ENCODE measurements around the gene TOP2A.
"Not testable (repeated sequence)": the region's sequence is repeated elsewhere in the genome, so short reads cannot be mapped to it uniquely, and the experiment has no call there.

Gene TOP2A

DNA sequence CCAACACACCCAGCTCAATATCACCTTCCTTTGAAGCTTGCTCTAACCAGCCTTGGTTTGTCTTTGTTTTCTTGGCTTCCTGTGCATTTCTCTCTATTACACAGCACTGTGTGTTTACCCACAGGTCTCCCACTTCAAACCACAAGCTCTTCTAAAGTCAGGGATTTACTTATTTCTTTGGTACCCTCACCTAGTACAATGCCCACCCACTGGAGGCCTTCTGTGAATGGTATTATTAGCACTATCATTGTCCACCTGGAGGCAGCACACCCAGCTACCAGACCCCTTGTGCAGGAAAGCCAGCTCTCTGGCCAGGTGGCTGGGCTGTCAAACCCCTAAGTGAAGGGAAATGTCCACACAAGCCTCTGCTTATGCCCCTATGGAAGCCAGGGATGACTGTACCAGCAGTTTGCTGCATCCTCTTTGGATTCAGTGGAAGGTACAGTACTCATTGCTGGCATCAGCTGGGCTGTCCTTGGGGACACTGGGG lies 9.4 kb upstream of the TOP2A start:
- peak in 2 of 6 experiments; percentile 51 to 52 for DNase-seq

DNA sequence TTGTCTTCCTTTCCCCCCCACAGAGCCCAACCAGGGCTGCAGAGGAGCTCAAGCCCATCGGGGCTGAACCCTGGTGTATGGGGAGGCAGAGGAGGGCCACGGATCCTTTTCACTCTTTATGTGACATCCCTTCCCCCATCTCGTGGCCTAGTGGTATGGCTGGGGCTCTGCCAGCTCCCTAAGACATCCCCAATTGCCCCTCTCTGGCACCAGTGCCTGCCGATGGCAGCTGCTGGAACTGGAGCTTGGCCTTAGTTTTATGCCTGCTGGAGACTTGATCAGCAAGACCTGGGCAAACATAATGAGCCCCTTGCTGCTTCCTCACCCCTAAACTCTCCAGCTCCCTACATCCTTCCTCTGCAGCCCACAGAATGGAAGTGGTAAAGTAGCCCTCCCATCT lies 8.0 kb upstream of the TOP2A start:
- DNase-seq, result no peak

DNA sequence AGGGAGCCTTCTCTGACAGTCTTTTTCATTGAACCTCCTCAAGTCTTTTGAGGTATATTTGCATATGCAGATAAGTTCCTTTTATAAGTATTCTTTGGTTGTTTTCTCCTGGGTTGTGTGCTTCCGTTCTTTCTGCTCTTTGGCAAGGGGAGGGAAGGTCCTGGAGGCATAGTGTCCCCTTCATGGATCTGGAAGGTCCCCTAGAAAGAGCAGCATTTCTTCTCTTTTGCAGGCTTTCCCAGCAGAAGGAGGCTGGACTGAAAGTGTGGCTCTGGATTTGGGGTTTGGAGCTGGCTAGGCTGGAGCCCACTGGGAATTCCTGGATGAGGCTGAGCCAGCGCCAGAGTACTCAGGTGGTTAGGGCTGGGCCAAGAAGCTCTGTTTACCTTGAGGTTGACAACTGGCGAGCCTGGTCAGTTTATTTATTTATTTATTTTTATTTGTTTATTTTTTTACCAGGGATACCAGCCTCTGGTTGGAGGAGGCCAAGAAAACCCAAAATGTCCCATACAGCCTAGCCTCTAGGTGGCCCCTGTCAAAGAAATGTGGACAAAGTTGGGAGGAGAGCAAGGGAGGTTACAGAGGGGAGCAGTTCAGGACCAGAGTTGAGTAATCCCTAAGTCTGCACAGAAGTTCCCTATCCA lies 5.4 kb upstream of the TOP2A start:
- no peak for DNase-seq

DNA sequence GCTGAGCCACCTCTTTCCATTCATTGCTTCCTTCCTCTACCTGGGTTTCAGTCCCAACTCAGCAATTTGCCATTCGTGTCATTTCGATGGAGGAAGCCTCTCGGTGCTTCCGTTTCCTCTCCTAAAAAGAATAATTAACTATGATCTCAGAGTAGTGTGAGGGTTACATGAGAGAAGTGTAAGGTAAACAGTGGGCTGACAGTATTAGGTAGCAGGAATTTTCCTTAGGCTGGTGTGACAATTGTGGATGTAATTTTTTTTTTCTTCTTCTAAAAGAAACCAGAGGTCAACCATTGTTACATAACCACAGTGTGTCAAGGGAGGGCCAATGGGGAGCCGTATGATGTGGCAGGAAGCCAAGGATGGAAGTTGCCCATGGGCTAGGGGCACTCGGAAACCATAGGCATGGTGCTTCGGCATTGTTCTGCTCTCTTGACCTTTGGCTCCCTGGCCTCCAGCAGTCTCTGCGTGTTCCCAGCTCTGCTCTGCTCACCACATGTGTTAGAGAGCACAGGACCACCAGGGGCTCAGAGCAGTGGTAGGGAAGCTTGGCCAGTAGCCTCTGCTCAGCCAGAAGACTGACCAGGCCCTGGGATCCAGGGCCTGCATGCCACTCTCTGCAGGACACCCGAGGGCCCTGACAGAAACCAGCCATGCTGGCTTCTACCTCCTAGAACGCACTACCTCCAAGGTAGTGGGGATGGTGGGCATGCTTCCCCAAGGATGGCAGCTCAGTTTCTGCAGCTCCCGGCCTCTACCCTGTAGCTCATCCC lies 2.0 kb upstream of the TOP2A start:
- DNase-seq, result peak in 1 of 6 experiments; percentile 8

DNA sequence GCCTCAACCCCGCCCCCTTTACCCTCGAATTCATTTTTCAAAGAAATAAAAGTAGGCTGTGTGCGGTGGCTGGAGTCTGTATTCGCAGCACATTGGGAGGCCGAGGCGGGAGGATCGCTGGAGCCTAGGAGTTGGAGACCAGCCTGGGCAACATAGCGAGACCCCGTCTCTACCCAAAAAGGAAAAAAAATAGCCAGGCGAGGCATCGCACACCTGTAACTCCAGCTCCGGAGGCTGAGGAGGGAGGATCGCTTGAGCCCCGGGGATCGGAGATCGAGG lies 671 bp upstream of the TOP2A start:
- DNase-seq, result no peak

DNA sequence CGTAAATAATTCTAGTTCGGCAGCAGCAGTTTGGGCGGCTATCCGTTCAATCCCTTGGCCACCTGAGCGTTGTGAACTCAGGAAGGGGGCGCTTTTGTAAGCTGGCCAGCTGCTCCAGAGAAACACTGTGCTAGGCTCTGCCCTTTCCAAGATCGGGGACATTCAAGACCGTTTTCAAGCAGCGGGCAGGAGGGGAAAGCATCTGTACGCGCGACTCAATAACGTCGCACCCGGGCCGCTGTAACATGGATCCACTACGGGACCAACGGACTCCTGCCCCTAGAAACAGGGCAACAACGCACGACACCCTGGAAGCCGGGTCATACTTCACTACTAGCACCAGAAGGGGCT lies 463 bp downstream of the TOP2A start:
- no peak for DNase-seq

DNA sequence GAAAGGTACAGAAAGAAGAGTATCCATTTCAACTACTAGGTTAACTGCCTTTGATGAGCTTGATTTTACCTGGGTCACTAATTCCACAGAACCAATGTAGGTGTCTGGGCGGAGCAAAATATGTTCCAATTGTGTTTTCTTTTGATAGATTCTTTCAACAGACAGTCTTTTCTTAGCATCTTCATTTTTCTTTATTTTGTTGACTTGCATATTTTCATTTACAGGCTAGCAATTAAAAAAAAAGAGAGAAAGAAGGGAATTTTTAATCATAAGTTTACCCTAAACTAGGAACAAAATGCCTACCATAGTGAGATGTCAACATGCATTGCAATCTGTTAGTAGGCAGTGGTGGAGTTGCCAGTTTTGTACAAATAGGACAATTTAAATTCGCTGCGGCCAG lies 1.0 kb downstream of the TOP2A start:
- no peak for DNase-seq

DNA sequence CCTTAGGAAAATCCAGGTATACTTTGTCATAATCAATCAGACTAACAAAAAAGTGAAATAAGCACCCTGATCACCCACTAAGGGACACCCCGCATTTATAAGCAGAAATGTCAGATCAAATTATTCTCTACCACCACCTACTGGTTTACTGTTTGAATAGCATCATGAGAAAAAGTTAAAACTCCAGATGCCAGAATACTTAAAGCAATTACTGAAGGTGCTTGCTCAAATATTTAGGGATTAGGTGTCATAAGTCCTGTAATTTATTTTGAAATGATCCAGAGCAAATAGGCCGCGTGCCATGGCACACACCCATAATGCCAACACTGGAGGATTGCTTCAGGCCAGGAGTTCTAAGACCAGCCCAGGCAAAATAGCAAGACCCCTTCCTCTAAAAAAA lies 2.3 kb downstream of the TOP2A start:
- DNase-seq, result peak in 2 of 6 experiments; percentile 55 to 57

DNA sequence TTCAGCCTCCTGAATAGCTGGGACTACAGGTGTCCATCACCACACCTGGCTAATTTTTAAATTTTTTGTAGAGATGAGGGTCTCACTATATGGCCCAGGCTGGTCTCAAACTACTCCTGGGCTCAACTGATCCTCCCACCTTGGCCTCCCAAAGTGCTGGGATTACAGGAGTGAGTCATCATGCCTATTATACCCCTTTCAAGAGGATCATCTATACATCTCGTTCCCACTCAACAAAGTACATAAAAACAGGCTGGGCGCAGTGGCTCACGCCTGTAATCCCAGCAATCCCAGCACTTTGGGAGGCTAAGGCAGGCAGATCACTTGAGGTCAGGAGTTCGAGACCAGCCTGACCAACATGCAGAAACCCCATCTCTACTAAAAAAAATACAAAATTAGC lies 3.4 kb downstream of the TOP2A start:
- not testable (repeated sequence) for DNase-seq

DNA sequence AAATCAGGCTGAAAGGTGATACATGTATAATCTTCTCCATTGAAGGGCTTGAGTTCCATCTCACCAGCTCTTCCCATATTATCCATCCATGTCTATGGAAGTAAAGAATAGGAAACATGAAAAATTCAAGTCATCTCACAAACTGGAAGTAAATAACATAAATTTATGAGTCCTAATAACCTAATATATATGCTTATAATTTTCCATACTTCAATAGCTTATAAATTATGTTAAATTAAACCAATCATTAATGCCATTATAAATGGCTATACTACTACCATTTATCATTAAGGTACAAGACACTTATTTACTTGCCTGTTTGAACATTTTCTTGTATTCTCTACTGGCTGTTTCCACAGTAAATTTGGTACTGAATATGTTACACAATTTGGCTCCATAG lies 4.8 kb downstream of the TOP2A start:
- no peak for DNase-seq

DNA sequence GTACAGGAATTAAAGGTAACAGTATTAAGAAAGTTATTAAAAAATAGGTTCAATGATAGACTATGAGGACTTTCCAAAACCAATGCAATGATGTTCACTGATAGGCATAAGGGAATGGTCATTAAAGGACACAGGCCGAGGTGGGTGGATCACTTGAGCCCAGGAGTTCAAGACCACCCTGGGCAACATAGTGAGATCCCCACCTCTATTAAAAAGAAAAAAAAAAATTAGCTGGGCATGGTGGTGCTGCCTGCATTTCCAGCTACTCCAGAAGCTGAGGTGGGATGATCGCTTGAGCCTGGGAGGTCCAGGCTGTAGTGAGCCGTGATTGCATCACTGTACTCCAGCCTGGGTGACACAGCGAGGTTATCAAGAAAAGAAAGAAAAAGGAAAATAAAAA lies 5.9 kb downstream of the TOP2A start:
- no peak for DNase-seq

DNA sequence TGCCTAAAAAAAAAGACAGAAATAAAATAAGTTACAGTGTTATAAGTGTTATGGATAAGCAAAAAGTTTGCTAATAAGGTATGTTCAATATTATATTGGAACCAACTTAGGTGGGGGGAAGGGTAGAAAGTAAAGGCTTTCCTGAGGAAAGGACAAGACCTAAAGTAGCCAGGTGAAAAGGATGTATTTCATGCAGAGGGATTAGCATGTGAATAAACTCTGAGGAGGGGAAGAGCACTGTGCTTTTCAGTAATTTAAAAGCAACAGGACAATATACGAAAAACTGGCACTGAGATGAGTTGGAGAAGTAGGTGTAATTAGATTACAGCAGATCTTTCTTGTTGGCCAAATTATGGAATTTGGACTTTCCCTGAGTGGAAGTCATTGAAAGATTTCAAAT lies 7.6 kb downstream of the TOP2A start:
- no peak for DNase-seq

DNA sequence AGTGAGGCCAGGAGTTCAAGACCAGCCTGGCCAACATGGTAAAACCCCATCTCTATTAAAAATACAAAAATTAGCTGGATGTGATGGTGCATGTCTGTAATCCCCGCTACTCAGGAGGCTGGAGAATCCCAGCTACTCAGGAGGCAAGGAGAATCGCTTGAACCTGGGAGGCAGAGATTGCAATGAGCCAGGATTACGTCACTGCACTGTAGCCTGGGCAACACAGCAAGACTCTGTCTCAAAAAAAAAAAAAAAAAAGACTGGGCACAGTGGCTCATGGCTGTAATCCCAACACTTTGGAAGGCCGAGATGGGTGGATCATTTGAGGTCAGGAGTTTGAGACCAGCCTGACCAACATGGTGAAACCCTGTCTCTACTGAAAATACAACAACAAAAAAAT lies 8.2 kb downstream of the TOP2A start:
- DNase-seq, result not testable (repeated sequence)

DNA sequence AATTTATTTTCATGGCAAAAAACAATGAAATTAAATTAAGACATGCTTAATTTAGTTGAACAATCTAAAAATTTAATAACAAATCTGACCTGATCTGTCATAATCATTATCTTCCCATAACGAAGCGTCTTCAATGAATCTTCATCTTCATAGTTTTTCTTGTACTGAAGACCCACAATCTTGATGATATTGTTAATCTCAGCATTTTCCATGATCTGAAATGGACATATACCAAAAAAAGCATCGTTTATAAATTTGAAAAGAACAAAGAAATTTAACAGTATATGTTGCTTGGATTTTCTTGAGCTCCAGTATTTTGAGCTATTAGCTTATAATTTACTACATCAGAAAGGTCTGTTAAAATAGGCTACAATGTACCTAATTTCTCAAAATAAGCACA lies 10.2 kb downstream of the TOP2A start:
- no peak for DNase-seq

DNA sequence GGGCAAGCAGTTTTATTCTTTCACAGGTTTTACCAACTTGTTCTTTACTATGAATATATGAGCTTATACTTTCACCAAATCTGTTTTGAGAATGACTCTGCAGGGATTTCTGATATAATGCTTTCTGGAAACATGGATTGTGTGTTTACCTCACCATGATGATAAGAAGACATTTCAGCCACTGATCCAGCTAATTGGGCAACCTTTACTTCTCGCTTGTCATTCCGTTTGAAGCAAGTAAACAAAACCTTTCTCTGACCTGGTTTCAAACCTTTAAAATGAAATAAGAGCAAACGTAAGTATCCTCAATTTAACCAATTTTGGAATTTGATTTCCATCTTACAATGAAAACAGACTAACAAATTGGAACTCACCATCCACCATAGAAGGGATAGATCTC lies 13.7 kb downstream of the TOP2A start:
- no peak for DNase-seq

DNA sequence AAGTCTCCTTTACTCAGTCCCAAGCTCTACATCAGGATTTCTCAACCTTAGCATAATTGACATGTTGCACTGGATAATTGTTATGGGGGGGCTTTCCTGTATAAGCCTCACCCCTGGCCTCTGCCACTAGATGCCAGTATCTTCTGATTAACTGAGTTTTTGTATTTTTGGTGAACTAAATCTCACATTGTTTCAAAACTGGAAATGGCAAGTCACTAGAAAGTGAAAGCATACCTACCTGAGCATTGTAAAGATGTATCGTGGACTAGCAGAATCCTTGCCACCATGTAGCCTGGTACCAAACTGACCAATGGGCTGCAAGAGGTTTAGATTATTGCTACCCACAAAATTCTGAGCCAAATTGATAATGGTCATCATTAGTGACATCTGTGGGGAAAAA lies 15.0 kb downstream of the TOP2A start:
- peak in 3 of 6 experiments; percentile 10 to 15 (median 13) for DNase-seq

DNA sequence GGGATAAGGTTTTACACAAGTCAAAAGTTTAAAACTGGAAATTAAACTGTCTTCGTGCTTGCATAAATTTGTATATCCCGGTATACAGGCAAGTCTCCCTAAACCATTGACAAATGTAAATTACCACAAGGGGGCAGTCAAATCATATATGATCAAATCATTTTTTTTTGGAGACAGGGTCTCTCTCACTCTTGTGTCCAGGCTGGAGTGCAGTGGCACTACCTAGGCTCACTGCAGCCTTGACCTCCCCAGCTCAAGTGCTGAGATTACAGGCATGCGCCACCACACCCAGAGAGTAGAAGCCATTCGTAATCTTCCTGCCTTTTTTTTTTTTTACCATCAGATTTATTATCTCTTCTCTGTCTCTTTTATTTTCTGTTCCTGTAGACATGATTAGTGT lies 18.5 kb downstream of the TOP2A start:
- peak in 4 of 6 experiments; percentile 6 to 73 (median 52) for DNase-seq

DNA sequence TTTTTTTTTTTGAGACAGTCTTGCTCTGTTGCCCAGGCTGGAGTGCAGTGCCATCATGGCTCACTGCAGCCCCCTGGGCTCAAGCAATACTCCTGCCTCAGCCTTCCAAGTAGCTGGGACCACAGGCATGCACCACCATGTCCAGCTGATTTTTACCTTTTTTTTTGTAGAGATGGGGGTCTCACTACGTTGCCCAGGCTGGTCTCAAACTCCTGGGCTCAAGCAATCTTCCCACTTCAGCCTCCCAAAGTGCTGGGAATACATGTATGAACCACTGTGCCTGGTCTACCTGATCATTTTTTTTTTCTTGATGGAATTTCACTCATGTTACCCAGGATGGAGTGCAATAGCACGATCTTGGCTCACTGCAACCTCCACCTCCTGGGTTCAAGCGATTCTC lies 31.1 kb downstream of the TOP2A start:
- DNase-seq, result not testable (repeated sequence)

DNA sequence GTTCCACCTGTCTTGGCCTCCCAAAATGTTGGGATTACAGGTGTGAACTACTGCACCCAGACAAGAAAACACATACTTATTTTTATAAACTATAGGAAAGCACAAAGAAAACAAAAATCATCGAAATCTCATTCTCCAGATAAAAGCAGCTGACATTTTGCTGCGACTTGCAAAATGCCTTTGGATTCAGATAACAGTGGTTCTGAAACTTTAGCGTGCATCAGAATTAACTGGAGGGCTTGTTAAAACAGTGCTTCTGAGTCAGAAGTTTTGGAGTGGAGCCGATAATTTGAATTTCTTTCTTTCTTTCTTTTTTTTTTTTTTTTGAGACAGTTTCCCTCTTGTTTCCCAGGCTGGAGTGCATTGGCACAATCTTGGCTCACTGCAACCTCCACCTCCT lies 35.4 kb downstream of the TOP2A start:
- DNase-seq, result no peak

DNA sequence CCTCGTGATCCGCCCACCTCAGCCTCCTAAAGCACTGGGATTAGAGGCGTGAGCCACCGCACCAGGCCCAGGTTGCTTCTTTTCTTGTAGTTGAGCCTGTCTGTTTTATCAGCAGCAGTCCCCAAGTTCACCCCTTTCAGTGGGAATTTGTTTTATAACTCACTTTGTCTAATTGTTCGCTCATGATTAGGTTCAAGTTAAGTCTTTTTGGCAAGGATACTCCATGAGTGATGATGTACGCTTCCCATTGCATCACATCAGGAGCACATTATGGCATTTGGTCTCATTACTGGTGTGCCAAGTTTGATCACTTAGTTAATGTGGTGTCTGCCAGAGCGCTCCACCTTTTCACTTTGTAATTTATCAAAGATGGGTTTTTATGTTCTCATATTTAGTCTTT lies 38.7 kb downstream of the TOP2A start:
- no peak for DNase-seq

DNA sequence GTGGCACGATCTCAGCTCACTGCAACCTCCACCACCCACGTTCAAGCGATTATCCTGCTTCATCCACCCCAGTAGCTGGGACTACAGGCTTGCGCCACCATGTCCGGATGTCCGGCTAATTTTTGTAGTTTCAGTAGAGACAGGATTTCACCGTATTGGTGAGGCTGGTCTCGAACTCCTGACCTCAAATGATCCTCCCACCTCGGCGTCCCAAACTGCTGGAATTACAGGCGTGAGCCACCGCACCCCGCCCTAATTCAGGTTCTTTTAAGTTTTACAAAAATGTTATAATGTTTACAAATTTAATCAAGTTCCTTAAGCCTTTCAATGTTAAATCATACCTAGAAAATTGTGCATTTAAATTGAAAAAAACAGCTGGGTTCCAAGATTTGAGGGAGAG lies 39.9 kb downstream of the TOP2A start:
- DNase-seq, result no peak

DNA sequence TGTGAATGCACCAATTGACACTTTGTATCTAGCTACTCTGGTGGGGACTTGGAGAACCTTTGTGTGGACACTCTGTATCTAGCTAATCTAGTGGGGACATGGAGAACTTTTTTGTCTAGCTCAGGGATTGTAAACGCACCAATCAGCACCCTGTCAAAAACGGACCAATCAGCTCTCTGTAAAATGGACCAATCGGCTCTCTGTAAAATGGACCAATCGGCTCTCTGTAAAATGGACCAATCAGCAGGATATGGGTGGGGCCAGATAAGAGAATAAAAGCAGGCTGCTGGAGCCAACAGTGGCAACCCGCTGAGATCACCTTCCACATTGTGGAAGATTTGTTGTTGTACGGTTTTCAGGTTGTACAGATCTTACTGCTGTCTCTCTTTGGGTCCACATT lies 41.2 kb downstream of the TOP2A start:
- not testable (repeated sequence) for DNase-seq

DNA sequence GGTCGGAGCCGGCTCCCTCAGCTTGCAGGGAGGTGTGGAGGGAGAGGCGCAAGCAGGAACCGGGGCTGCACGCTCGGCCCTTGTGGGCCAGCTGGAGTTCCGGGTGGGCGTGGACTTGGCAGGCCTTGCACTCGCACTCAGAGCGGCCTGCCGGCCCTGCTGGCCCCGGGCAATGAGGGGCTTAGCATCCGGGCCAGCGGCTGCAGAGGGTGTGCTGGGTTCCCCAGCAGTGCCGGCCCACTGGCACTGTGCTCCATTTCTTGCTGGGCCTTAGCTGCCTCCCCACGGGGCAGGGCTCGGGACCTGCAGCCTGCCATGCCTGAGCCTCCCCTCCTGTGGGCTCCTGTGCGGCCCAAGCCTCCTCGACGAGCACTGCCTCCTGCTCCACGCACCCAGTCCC lies 41.9 kb downstream of the TOP2A start:
- not testable (repeated sequence) for DNase-seq

DNA sequence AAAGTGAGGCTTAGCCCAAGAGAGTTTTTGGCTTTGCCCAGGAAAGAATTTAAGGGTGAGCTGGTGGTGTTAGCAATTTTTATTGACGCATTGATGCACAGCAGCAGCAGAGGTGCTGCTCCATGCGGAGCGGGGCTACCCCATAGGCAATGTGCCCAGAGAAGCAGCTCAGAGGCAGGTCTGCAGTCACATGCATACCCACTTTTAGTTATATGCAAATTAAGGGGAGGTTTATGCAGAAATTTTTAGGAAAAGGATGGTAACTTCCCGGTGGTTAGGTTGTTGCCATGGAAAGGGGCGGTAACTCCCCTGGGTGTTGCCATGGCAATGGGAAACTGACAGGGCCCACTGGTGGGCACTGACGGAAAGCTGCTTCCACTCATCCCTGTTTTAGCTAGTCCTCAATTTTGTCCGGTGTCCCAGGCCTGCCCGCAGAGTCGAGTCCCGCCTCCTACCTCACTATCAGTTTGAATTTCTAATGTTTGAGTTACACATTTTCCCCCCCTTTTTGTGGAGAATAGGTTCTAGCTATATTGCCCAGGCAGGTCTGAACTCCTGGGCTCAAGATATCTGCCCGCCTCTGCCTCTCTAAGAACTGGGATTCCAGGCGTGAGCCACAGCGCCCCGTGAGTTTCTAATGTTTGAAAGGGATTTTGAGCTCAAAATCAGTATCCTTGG lies 42.7 kb downstream of the TOP2A start:
- no peak for DNase-seq

Measured in stimulated activated naive CD4-positive, alpha-beta T cell (primary cell).